ENCODE results near the gene SNX24. TPM values are rescaled to one million over a fixed set of nuclear protein-coding genes. Genes with fewer than 3 reads are reported as not detected.

Gene SNX24
- total RNA-seq, 1 experiment from 2014 or later, result 10.8 TPM

- BruUV-seq (replicated peaks), result no TSS peak
- ATAC-seq, result no peak
- CTCF ChIA-PET, result no interaction called here
Observed at GRCh38 chr5:123046222-123046621, 200.8 kb downstream of the SNX24 start.

GRCh38 chr5:123047706-123048105 is 202.3 kb downstream of the SNX24 start:
- Histone ChIP-seq H3K27ac (ENCODE audit: low read depth, low read length) (no peak overlapping the region), H3K4me3 (replicated peaks in 1 of 2; ENCODE audit: low read depth in 1 of 2, low read length in 2 of 2) (no peak overlapping the region), H2AFZ (ENCODE audit: low read depth, low read length, poor library complexity, severe bottlenecking) (no peak overlapping the region), H3K27me3 (ENCODE audit: insufficient read depth, low read length) (no peaks in the 10 kb centered on the region), H3K79me2 (ENCODE audit: insufficient read depth, low read length) (no peaks in the 10 kb centered on the region), H3K9me2 (ENCODE audit: insufficient read depth) (no peaks in the 10 kb centered on the region), H3K9me3 (ENCODE audit: control insufficient read depth in 1 of 2, insufficient read depth in 1 of 2, low read depth in 1 of 2, low read length in 2 of 2) (no peaks in the 10 kb centered on the region), H3K36me3 (ENCODE audit: control insufficient read depth in 1 of 2, insufficient read depth in 2 of 2, low read length in 2 of 2) (no peaks in the 10 kb centered on the region), H3K4me2 (ENCODE audit: low read length) (no peak overlapping the region), H3K4me1 (ENCODE audit: control insufficient read depth in 1 of 2, insufficient read depth in 2 of 2, low read length in 2 of 2) (no peaks in the 10 kb centered on the region), H4K20me1 (ENCODE audit: insufficient read depth) (no peaks in the 10 kb centered on the region), H3K9ac (ENCODE audit: low read length) (no peak overlapping the region)
- ATAC-seq, result no peak
- CTCF ChIA-PET, result no interaction called here
- intact Hi-C loops (cut with micrococcal nuclease), result no loop called here
- POLR2A ChIA-PET, result no interaction called here
- DNase-seq (ENCODE audit: low read depth, low spot score), result no peak
- BruUV-seq (replicated peaks), result no TSS peak
- RAD21 ChIA-PET (ENCODE audit: low non-redundant PET in 1 of 2, low total read pairs in 2 of 2, uncharacterized antibody in 2 of 2, unreplicated experiment in 2 of 2), result no interaction called here
- no peak for TF ChIP-seq ELF1 (IDR thresholded peaks at IDR 0.05; ENCODE audit: borderline replicate concordance, low read depth)
- no peak for TF ChIP-seq CTCF (IDR thresholded peaks at IDR 0.05 in 2 of 3, conservative IDR thresholded peaks at IDR 0.05 in 1 of 3; ENCODE audit: borderline replicate concordance in 1 of 3, insufficient read depth in 1 of 3, low read depth in 2 of 3, low read length in 2 of 3)
- no peak for TF ChIP-seq ZBTB33 (IDR thresholded peaks at IDR 0.05; ENCODE audit: extremely low read depth, insufficient replicate concordance, low read length)
- no peak for TF ChIP-seq CBX3 (IDR thresholded peaks at IDR 0.05; ENCODE audit: low read depth)
- no peak for TF ChIP-seq TCF7L2 (IDR thresholded peaks at IDR 0.05; ENCODE audit: borderline replicate concordance, extremely low read depth, insufficient read depth, insufficient read length)
- no peak for TF ChIP-seq YY1 (IDR thresholded peaks at IDR 0.05; ENCODE audit: extremely low read depth, insufficient replicate concordance, low read depth, low read length)

More at GRCh38 chr5:123046222-123046621, 200.8 kb downstream of the SNX24 start:
- POLR2A ChIA-PET, result no interaction called here
- H3K79me2 ChIP-seq (ENCODE audit: insufficient read depth, low read length), result no peaks in the 10 kb centered on the region
- H3K9me2 ChIP-seq (ENCODE audit: insufficient read depth), result no peaks in the 10 kb centered on the region
- no peaks in the 10 kb centered on the region for H3K36me3 ChIP-seq (ENCODE audit: control insufficient read depth in 1 of 2, insufficient read depth in 2 of 2, low read length in 2 of 2)
- H4K20me1 ChIP-seq (ENCODE audit: insufficient read depth), result no peaks in the 10 kb centered on the region
- RAD21 ChIA-PET (ENCODE audit: low non-redundant PET in 1 of 2, low total read pairs in 2 of 2, uncharacterized antibody in 2 of 2, unreplicated experiment in 2 of 2), result no interaction called here
- H3K4me1 ChIP-seq (ENCODE audit: control insufficient read depth in 1 of 2, insufficient read depth in 2 of 2, low read length in 2 of 2), result no peaks in the 10 kb centered on the region
- no peak overlapping the region for H3K9ac ChIP-seq (ENCODE audit: low read length)
- TF ChIP-seq SP1 (IDR thresholded peaks at IDR 0.05; ENCODE audit: low read depth) (no peak), CTCF (IDR thresholded peaks at IDR 0.05 in 2 of 3, conservative IDR thresholded peaks at IDR 0.05 in 1 of 3; ENCODE audit: borderline replicate concordance in 1 of 3, insufficient read depth in 1 of 3, low read depth in 2 of 3, low read length in 2 of 3) (no peak), EZH2 (IDR thresholded peaks at IDR 0.05) (no peak), SIN3A (IDR thresholded peaks at IDR 0.05; ENCODE audit: low read depth) (no peak), ZFX (IDR thresholded peaks at IDR 0.05) (no peak), CBX3 (IDR thresholded peaks at IDR 0.05; ENCODE audit: low read depth) (no peak), YY1 (IDR thresholded peaks at IDR 0.05; ENCODE audit: extremely low read depth, insufficient replicate concordance, low read depth, low read length) (no peak), CEBPB (IDR thresholded peaks at IDR 0.05; ENCODE audit: low read depth) (no peak), EZH2phosphoT487 (IDR thresholded peaks at IDR 0.05; ENCODE audit: borderline replicate concordance) (no peak)
- H2AFZ ChIP-seq (ENCODE audit: low read depth, low read length, poor library complexity, severe bottlenecking), result no peak overlapping the region
- no peaks in the 10 kb centered on the region for H3K9me3 ChIP-seq (ENCODE audit: control insufficient read depth in 1 of 2, insufficient read depth in 1 of 2, low read depth in 1 of 2, low read length in 2 of 2)
- DNase-seq (ENCODE audit: low read depth, low spot score), result no peak
- H3K27me3 ChIP-seq (ENCODE audit: insufficient read depth, low read length), result no peaks in the 10 kb centered on the region
- H3K27ac ChIP-seq (ENCODE audit: low read depth, low read length), result no peak overlapping the region
- intact Hi-C loops (cut with micrococcal nuclease), result no loop called here
- no peak overlapping the region for H3K4me2 ChIP-seq (ENCODE audit: low read length)
- no peak overlapping the region for H3K4me3 ChIP-seq (replicated peaks in 1 of 2; ENCODE audit: low read depth in 1 of 2, low read length in 2 of 2)
